GM13977 (cell line): ENCODE results near the gene RIMS1.

Experiments
- DNase-seq: peaks from one replicate; pipeline ENCODE4 v3.0.0; 2012; ENCODE audit warnings: low spot score
- CTCF ChIP-seq: IDR thresholded peaks from 2 replicates; pipeline ENCODE4 v1.5.1; 2012; ENCODE audit warnings: mild to moderate bottlenecking, control low read depth; ENCODE audit not compliant: insufficient read depth; ENCODE audit errors: extremely low read depth, missing control alignments
- in situ Hi-C: fragments of 300-500 bp; cut with MboI; formaldehyde crosslinking; loops from one replicate; pipeline ENCODE4 v1.12.0; 2022; ENCODE audit warnings: low sequenced_read_pairs, low pct_unique_long_range_greater_than_20kb, mixed read lengths, inconsistent platforms; ENCODE audit not compliant: unreplicated experiment

Gene RIMS1

GRCh38 chr6:72218125-72218524, 331.8 kb downstream of the RIMS1 start:
- in situ Hi-C loops = no loop called here
- TF ChIP-seq CTCF = peak; percentile 29
- DNase-seq = peak; percentile 8

- no peak for TF ChIP-seq CTCF
- no peak for DNase-seq
- in situ Hi-C loops = no loop called here
Measured at GRCh38 chr6:72219536-72219935, 333.2 kb downstream of the RIMS1 start.

GRCh38 chr6:72238021-72238420, 351.7 kb downstream of the RIMS1 start:
- no peak for TF ChIP-seq CTCF
- DNase-seq = no peak
- in situ Hi-C loops = no loop called here

GRCh38 chr6:72238900-72239299, 352.6 kb downstream of the RIMS1 start:
- no peak for TF ChIP-seq CTCF
- no peak for DNase-seq

GRCh38 chr6:72245565-72245964, 359.2 kb downstream of the RIMS1 start:
- no peak for TF ChIP-seq CTCF
- in situ Hi-C loops = no loop called here
- DNase-seq = no peak

More at GRCh38 chr6:72238900-72239299, 352.6 kb downstream of the RIMS1 start:
- in situ Hi-C loops = no loop called here

- in situ Hi-C loops = no loop called here
- DNase-seq = no peak
- no peak for TF ChIP-seq CTCF
Measured at GRCh38 chr6:72246926-72247325, 360.6 kb downstream of the RIMS1 start.

GRCh38 chr6:72248621-72249020, 362.3 kb downstream of the RIMS1 start:
- no peak for TF ChIP-seq CTCF
- DNase-seq = no peak
- in situ Hi-C loops = no loop called here
